Activated T-cell treated with anti-CD3 and anti-CD28 coated beads, Interleukin-2, amount 50 U/mL, for 48 hours (primary cell): ENCODE results near the gene NUP62.
A peak's percentile ranks its signal among the peaks of the same experiment; 100 is the strongest.
"Not testable (repeated sequence)": the region's sequence is repeated elsewhere in the genome, so short reads cannot be mapped to it uniquely, and the experiment has no call there.

Source experiments
- DNase-seq, 2 experiments: peaks; one replicate each; pipeline ENCODE4 v3.0.0-alpha.2; 2020

The NUP62 gene, protein sequence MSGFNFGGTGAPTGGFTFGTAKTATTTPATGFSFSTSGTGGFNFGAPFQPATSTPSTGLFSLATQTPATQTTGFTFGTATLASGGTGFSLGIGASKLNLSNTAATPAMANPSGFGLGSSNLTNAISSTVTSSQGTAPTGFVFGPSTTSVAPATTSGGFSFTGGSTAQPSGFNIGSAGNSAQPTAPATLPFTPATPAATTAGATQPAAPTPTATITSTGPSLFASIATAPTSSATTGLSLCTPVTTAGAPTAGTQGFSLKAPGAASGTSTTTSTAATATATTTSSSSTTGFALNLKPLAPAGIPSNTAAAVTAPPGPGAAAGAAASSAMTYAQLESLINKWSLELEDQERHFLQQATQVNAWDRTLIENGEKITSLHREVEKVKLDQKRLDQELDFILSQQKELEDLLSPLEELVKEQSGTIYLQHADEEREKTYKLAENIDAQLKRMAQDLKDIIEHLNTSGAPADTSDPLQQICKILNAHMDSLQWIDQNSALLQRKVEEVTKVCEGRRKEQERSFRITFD

DNA sequence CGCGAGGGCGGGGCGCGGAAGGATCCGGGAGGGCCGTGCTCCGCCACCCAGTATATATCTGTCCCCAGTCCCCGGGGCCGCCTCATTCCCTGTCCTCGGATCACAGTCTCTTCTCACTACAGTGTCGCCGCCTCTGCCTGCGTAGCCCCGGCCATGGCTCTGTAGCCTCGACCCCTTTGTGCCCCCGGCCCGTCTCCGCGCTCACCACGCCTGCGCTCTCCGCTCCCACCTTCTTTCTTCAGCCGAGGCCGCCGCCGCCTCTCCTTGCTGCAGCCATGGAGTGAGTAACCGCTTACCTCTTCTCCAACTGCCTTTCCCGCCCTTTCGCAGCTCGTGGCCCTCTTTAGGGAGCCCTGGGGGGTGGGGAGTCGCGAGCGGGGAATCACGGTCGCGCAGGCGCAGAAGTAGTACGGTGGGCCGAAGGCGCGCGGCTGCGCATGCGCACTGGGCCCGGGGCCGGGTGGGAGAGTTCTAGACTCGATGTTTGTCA, at the start of gene NUP62, which contains the start of gene ATF5:
NUP62 (minus strand) TSS at position 384 of the 490 bp plus-strand sequence. CDS start 19,697 bp downstream, outside the sequence.
ATF5 (plus strand) TSS at position 85 of the 490 bp plus-strand sequence. CDS start 1,646 bp downstream, outside the sequence.
- peak; percentile 95 for DNase-seq

DNA sequence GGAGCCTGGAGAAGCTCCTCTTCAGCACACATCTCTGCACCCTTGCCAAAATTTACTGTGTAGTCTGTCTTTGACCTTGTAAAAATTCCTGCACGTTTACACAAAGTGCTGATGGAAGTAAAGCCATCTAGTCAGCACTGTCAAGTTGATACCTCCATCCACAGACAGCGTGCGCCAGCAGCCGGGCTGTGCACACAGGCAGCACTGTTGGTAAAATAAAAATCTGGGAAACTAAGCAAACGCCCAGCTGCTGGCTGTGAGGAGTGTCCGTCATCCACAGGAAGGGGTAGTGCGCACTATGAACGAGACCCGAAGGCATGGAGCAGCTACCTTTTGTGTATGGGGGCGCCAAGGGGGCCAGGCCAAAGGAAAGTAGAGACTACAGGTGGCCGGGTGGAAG, 49.0 kb upstream of the NUP62 start:
- no peak for DNase-seq

DNA sequence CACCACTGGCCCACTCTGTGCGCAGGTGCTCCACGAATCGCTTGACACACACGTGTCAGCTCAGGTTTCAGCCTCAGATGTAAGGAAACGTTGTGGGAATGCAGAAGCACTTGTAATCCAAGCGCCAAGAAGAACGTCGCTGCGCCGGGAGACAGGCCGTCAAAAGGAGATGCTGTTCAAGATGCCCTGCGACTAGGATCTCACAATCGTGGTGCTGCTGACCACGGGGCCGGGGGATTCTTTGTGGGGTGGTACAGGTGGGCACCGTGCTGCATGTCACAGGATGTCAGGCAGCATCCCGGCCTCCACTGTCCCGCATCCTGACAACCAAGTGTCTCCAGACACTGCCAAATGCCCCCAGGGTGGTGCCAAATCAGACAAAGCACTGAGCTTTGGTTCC, 48.6 kb upstream of the NUP62 start:
- no peak for DNase-seq

DNA sequence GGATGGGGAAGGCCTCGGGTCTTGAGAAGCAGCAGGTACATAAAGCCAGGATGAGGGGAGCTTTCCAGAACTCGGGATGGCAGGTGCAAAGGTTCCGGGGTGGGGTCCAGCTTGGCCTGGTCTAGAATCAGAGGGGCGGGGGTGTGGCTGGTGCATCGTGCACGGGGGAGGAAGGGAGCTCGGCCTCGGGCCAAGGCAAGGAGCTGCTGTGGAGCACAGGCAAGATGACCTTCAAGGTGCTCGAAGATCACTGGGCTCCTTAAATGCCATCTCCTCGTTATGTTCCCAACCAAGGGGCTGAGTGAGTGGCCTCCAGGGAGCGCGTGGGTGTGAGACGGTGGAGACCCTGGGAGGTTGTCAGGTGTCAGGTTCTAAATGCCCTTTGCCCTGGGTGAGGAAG, 47.8 kb upstream of the NUP62 start:
- DNase-seq: no peak

DNA sequence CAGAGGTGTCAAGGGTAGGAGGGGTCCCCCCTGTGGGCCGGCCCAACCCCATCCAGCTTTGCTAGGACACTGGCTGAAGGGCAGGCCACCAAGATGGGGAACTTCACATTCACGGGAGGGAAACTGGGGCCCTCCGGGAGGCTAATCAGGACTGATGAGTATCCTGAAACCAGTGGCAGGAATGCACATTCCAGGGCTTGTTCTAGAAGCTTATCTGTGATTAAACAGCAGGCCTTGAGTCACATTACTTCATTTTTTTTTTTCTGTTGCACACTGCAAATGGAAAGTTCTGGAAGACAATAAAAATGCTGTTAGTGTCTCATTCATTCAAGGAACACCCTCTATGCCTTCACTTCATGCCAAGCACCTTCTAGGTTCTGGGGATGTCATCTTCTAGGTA, 47.2 kb upstream of the NUP62 start:
- DNase-seq: no peak

DNA sequence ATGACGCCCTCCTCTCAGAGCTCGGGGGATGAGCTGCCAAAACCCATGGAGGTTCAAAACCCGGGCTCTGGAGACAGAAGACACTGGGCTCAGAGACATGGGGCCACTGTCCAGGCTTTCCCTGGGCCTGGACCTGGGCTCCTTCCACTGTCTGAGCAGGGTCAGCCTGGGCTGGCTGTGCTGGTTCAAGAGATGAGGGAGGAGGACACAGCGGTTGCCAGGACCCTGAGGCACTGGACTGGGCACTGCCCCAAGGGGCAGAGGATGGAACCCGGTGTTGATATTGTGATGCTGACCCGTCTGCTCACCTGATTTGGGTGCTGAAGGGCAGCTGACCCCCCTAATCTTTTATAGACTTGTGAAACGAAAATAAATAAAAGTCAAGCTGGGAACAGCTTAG, 45.7 kb upstream of the NUP62 start:
- DNase-seq: no peak

DNA sequence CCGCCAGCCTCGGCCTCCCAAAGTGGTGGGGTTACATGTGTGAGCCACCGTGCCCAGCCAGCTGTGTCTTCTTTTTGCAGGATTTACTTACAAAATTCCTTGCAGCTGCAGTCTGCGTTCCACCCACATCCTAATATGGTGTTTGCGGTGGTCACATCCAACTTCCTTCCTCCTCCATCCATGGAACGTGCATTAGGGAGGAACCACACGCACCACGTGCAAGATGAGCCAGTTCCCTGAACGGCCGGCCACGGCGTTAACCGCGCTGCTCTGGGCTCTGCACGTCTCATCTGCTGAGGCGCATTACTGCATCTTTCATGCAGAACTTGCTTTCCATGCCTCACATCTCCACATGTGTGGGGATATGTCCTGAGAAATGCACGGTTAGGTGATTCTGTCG, 44.7 kb upstream of the NUP62 start:
- no peak for DNase-seq

DNA sequence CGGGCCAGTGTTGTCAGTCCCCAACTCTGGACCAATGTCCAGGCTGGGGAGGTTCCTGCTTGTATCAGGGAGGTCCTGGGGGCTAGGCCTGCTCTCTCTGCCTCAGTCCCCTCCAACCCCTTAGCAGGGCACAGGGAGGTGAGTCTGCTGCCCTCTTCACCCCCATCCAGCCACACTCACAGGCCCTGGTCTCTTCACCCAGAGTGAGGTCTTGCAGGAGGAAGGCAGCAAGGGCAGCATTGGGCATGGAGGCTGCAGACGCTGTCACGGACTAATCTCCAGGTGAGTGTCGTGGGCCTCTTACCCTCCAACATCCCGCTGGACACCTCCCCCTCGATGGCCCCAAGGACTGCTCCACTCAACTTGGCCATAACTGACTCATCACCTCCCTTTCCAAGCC, 43.5 kb upstream of the NUP62 start:
- DNase-seq: no peak

DNA sequence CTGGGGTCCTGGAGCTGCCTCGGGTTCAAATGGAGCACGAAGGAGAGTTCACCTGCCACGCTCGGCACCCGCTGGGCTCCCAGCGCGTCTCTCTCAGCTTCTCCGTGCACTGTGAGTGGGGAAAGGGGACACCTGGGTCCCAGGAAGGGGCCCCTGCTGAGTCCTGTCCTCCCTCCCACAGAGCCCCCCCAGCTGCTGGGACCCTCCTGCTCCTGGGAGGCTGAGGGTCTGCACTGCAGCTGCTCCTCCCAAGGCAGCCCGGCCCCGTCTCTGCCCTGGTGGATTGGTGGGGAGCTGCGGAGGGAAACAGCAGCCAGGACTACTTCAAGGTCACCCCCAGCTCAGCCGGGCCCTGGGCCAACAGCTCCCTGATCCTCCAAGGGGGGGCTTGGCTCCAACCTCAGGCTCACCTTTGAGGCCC, 42.7 kb upstream of the NUP62 start:
- DNase-seq: no peak

DNA sequence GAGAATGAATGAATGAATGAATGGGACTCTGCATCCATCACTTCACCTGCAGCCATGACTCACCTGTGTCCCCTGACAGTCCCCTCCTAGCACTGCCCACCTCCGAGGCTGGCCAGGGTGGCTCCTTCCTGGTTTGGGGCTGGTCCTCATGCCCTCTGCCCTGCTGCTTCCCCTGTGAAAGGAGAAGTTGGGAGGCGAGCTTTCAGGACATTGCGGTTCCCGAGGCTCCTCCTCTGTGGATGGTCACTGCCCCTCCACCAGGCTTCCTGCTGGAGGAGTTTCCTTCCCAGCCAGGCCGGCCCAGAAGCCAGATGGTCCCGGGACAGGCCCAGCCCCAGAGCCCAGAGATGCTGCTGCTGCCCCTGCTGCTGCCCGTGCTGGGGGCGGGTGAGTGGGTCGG, 40.1 kb upstream of the NUP62 start:
- not testable (repeated sequence) for DNase-seq

DNA sequence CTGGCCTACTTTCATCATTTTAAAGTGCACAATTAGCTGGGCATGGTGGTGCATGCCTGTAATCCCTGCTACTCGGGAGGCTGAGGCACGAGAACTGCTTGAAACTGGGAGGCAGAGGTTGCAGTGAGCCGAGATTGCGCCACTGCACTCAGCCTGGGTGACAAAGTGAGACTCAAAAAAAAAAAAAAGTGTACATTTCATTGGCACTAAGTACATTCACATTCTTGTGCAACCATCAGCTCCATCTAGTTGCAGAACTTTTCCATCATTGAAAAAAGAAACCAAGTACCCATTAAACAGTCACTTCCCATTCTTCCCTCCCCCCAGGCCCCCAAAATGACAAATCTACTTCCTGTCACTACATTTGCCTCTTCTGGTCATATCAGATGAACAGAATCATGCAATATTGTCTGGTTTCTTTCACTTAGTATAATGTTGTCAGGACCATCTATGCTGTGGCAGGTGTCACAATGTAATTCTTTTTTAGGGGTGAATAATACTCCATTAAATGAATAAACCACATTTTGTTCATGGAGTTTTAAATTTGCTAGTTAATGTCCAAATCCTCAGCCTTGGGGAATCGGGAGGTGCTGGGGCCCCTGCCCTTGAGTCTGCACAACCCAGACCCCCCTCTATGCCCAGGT, 39.1 kb upstream of the NUP62 start:
- no peak for DNase-seq

DNA sequence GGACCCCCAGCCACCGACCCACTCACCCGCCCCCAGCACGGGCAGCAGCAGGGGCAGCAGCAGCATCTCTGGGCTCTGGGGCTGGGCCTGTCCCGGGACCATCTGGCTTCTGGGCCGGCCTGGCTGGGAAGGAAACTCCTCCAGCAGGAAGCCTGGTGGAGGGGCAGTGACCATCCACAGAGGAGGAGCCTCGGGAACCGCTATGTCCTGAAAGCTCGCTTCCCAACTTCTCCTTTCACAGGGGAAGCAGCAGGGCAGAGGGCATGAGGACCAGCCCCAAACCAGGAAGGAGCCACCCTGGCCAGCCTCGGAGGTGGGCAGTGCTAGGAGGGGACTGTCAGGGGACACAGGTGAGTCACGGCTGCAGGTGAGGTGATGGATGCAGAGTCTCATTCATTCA, 31.7 kb upstream of the NUP62 start, which contains the start of gene SIGLEC11:
SIGLEC11 (minus strand) TSS at position 193 of the 400 bp plus-strand sequence; CDS start at position 102, 91 bp downstream.
- not testable (repeated sequence) for DNase-seq

DNA sequence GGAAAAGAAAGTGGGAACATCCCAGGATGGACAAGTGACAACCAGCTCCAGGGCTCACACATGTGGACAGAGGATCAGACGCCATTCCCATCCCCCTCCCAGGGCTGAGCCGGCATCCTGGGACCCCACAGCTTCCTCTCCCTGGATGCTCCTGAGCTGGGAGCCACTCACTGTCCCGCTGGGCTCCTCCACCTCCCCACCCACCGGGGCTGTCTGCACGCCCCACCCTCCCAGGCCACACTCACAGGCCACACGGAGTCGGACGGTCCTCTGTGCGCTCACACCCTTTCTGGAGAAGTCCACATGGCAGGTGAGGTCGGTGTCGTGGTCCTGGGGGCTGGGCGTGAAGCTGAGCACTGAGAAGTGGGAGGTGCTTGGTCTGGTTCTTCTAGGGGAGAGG, 30.6 kb upstream of the NUP62 start:
- not testable (repeated sequence) for DNase-seq

DNA sequence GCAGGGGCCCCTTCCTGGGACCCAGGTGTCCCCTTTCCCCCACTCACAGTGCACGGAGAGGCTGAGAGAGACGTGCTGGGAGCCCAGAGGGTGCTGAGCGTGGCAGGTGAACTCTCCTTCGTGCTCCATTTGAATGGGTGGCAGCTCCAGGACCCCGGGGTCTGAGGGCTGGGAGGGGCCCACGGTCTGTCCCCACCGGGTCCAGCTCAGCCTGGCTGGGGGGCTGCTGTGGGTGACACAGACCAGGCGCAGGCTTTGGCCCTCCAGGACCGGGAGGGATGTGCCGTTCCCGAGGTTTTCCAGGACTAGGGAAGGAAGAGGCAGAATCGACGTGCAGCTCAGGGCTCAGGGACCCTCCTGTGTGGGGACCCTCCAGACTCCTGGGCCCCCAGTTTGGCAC, 29.3 kb upstream of the NUP62 start:
- DNase-seq: not testable (repeated sequence)

DNA sequence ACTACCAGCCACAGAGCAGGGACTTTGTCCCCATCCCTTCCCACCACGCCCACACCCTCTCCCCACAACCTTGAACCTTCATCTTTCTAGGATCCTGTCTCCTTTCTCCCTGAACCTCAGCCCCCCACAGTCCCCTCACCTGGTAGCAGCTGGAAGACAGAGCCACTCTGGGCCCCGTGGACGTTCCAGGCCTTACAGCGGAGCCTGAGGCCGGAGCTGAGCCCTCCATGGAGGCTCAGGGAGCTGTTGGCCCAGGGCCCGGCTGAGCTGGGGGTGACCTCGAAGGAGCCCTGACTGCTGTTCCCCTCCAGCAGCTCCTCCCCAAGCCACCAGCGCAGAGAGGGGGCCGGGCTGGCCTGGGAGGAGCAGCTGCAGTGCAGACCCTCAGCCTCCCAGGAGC, 28.8 kb upstream of the NUP62 start:
- not testable (repeated sequence) for DNase-seq

DNA sequence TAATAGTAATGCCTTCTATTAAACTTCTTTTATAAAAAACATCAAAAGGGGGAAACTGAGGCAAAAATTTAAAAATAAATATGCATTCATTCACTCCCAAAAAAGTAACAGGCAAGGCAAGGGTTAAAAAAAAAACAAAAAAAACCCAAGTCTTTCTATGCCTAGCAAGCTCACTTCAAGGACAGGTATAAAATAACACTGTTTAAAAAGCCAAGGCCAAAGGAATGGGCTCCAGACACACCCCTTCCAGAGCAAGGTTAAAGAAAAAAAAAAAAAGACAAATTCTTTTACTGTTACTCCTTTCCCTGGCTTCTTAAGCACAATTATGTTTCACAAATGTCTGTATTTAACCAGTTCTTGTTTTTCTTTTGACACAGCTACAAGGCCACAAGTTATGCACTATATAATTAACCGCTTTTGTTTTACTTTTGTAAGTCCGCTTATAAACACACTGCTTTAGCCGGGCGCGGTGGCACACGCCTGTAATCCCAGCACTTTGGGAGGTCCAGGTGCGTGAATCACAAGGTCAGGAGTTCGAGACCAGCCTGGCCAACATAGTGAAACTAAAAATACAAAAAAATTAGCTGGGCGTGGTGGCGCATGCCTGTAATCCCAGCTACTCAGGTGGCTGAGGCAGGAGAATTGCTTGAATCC, 28.1 kb upstream of the NUP62 start:
- no peak for DNase-seq

DNA sequence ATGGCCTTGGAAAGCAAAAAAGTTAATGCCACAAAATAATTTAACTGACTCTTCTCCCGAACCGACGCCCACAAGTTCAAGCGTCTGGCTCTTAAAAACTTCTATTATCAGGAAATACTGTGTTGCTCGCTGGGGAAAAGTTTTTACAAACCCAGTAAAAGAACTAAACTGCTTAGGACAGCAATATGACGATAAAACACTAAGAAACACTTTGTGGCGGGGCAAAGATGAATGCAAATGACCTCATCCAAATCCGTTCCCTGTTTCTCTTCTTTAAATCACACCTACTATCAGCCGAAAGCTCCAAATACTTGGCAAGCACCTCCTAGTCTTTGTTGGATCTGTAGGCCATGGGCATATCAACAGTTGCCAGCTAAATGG, 26.8 kb upstream of the NUP62 start:
- DNase-seq: no peak

DNA sequence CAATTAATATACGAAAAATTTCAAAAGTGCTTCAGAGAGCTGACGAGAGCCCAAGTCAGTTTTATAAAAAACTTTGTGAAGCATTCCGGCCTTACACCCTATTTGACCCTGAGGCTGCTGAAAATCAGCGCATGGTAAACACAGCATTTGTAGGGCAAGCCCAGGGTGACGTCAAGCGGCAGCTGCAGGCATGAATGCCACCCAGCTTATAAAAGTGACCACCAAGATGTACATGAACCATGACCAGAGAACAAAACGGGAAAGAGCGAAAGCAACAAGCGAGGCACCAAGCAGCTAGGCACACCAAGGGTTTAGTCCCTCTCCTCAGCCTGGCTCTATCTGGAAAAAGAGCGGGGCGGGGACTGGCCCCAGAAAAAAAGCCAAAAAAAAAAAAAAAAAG, 25.6 kb upstream of the NUP62 start:
- no peak for DNase-seq

DNA sequence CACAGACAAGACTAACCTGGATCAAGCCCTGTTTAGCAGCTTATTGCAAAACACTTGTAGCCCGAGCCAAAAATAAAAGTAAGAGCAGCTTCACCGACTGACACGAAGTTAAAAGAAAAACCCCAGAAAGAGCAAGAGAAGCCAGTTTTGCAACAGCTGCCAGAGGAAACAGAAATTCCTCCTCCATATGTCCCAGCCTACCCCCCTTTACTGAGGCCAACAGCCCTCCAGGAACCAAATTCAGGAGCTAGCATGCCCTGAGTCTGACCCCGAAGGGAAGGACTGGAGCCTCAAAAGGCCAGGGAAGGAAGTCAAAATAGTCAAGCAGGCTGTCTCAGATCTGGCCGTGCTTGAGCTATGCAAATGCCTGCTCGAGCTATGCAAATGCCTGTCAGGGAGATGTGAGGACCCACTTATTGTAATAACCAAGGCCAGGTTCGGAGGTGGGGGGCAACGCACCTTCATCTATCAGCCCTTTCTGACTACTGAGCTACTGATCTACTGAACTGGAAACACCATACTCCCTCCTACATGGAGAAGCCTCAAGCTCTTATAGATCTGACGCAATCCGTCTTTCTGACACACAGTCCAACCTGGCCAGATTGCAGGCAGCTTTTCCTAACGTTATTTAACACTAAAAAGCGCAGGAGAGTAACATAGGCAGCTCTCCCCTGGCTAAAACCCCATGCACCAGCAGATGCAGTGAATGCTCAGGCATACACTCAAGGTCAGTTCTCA, 25.0 kb upstream of the NUP62 start:
- DNase-seq: no peak

DNA sequence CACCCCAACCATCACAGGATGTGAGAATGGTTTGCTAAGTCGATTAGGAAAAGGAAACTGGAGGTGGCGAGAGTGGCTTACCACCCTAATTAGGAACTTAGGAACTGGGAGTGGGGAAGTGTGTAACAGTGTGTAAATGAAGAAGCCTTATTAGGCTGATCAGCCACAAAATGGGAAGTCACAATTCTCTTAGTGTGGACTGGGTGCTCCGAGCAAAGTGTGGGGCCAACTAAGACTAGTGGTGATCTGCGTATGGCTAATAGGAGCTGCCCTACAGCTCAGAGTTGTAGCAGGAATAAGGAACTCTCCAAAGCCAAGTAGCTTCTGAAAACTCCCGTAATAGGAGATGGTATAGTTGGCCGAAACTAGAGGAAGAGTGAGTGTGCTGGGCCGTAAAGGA, 24.1 kb upstream of the NUP62 start:
- no peak for DNase-seq

DNA sequence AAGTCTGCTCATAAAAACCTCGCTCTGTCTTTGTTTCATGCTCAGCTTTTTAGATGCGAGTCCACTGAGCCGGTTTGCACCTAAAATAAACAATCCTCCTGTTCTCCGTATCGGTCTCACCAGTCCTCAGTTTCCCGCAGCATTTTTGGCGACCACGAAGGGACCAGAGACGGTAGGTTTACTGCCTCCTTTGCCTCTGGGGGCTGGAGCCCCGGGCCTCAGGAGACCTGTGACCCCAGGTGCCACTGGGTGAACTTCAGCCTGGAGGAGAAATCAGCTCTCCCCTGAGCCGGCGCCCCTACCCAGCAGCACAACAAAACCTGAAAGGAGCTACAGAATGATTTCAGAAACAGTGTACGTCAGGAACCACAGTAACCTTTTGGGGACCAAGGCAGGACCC, 23.6 kb upstream of the NUP62 start:
- DNase-seq: no peak

DNA sequence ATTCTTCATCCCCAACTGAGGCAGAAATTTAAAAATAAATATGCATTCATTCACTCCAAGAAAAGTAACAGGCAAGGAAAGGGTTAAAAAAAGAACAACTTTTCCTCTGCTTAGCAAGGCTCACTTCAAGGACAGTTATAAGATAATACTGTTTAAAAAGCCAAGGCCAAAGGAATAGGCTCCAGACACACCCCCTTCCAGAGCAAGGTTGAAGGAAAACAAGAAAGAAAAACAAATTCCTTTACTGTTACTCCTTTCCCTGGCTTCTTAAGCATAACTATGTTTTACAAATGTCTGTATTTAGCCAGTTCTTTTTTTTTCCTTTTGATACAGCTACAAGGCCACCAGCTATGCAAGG, 23.2 kb upstream of the NUP62 start:
- no peak for DNase-seq
